ENCODE results near the gene NLRC5.
"Not testable (repeated sequence)": the region's sequence is repeated elsewhere in the genome, so short reads cannot be mapped to it uniquely, and the experiment has no call there.

Gene NLRC5

GRCh38 chr16:57071831-57072582, 82.7 kb downstream of the NLRC5 start:
- peak; percentile 25 for DNase-seq (ENCODE audit: low spot score)

DNA sequence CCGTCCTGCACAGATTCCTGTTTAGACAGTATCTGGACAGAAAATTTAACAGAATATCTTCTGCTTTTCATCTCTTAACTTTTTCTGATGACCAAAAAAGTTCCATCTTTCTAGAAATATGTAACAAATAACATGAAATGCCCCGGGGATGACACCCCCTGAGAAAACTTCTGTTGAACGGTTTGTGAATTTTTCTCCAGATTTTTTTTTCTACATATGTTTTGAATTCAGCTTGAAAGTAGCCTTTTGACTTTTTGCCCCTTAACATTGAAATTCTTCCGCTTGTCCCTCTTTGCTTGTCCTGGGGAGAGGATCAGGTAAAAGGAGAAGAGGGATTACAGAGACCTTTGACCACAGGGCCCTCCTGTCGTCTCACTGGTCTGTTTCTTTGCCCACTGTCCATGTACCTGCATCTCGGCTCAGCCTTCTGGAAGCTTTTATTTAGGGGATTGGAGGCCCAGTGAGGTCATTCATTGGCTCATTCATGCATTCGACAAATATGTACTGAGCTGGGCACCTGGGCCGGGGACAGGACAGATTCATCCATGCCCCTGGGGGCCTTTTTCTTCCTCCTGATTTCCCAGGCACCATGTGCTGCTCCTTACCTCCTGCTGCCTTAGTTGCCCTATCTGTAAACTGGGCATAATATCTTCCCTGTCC, 83.4 kb downstream of the NLRC5 start:
- DNase-seq (ENCODE audit: low spot score): no peak

DNA sequence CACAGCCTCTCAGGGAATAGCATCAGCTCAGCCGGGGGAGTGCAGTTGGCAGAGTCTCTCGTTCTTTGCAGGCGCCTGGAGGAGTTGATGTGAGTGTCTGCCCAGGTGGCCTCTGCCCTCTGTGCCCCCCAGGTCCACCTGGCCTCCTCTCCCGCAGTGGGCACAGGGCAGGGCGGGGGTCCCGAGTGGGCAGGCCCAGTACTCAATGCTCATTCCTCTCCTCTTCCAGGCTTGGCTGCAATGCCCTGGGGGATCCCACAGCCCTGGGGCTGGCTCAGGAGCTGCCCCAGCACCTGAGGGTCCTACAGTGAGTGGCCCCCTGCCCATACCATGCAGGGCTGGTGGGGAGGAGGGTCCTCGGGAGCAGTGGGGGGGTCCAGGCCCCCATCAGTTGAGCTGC, 88.4 kb downstream of the NLRC5 start:
- DNase-seq (ENCODE audit: low spot score): no peak

DNA sequence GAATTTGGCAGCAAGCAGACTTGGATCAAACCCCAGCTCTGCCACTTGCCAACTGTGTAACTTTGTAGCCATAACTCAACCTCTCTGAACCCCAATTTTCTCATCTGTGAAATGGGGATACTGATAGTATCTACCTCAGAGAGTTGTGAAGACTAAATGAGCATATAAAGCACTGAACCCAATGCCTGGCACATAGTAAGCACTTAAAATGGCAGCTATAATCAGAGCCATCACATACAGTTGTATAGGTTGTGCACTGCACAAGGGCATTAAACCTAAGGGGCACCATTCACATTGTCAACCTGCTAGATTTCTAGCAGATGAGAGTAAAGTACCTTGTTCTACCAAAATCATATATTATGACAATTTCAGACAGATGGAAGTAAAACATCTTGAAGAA, 92.4 kb downstream of the NLRC5 start:
- DNase-seq (ENCODE audit: low spot score): no peak

DNA sequence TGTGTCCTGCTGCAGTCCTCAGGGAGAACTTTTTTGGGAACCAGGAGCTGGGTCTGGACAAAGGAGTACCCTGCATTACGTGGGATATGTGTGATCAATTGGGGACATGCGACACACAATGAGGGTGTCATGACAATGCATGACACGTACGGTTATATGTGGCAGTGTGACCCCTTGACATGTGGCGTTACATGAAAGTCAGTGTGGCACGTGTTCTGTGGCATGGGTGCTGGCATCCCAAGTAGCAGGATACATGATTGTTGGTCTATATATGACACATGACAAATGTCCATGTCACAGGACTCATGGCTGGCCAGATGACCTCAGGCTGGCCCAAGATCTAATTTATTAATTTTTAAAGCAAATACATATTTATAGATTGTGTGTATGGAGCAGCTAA, 93.3 kb downstream of the NLRC5 start:
- DNase-seq (ENCODE audit: low spot score): no peak

DNA sequence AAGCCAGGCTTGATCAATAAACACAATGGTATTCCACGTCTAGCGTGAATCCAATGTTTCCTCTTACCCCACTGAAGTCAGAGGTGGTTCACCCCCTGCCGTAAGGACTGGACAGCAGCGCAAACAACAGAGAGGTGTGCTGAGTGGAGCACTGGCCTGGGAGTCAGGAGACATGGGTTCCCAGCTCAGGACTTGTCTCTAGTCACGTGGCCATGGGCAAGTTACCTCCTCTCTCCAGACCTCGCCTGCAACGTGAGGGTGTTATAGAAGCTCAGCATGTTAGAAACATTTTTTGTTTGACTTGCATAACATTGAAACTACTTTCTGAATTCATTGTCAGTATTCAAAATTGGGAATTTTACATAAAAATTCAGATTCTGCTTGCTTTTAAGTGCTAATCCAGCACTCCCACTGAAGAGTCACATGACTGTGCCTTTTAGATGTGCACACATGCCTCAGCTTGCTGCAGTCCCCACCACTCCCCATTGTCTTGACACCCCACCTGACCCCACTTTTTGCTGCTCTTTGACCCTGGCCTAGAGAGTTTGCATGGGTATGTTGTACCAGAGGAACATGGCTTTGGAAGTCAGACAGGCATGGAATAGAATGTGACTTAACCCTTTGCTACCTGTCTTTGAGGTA, 94.2 kb downstream of the NLRC5 start:
- no peak for DNase-seq (ENCODE audit: low spot score)

DNA sequence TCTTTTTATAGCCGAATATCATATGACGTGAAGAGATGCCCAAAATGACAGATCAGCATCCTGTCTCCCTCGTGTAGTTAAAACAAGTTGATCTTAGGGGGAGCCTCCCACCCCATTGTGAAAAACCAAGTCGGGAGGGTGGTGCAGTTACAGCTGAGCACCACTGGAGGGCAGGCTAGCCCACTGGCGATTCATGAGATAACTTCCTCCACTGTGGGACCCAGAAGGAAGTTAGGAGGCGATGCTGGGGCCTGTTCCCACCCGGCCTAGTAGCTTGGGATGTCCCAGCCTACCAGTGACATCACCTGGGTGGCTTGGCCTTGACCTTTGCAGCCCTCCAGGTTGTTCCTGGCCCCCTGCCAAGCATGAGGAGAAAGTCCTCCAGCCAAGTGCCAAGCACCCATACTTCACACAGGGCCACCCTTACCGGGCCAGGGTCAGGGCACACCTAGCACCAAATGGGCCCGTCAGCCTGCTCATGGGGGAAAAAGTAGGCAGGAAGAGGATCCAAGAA, 95.0 kb downstream of the NLRC5 start:
- peak; percentile 86 for DNase-seq (ENCODE audit: low spot score)

- DNase-seq (ENCODE audit: low spot score): no peak
Observed at GRCh38 chr16:57084996-57085395, 95.6 kb downstream of the NLRC5 start.

DNA sequence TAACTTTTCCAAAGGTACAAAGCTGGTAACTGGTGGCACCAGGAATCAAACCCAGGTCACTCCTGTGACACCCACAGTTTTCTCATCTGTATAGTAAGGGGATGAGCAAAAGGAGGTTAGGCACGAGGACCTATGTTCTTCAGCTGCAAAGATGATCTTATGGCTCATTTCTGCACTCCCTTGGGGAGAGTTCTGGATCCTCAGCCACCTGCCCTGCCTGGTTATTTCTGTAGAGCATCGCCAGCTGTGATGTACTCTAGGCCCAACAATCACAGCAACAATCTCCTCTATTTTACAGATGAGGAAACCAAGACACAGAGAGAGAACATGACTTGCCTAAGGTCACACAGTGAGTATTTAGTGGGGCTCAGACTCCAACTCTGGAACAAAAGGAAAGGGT, 97.6 kb downstream of the NLRC5 start:
- no peak for DNase-seq (ENCODE audit: low spot score)

DNA sequence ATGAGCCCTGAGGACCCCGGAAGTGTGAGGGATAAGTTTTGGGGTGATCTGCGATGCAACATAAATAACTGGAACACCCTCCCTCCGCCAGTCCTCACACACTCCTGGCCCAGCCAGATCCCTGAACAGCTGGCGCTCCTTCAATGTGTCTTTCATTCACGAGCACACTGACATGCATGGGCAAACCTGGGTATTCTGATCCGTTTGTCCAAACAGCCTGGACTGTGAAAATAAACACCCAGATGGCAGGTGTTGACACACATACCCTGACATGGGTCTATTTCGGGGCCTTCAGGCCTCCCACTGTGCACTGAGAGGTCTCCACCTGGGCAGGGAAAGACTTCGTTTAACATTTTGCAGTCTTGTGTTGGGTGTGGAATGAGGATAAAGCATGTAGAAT, 100.0 kb downstream of the NLRC5 start:
- DNase-seq (ENCODE audit: low spot score): no peak

- peak; percentile 68 for DNase-seq (ENCODE audit: low spot score)
Observed at GRCh38 chr16:57091200-57091974, 102.0 kb downstream of the NLRC5 start.

GRCh38 chr16:57091975-57092785, 102.8 kb downstream of the NLRC5 start, which contains the start of gene CPNE2:
Gene CPNE2 (plus strand): TSS chr16:57092583. CDS start chr16:57110743, 18,160 bp downstream.
- peak; percentile 82 for DNase-seq (ENCODE audit: low spot score)

DNA sequence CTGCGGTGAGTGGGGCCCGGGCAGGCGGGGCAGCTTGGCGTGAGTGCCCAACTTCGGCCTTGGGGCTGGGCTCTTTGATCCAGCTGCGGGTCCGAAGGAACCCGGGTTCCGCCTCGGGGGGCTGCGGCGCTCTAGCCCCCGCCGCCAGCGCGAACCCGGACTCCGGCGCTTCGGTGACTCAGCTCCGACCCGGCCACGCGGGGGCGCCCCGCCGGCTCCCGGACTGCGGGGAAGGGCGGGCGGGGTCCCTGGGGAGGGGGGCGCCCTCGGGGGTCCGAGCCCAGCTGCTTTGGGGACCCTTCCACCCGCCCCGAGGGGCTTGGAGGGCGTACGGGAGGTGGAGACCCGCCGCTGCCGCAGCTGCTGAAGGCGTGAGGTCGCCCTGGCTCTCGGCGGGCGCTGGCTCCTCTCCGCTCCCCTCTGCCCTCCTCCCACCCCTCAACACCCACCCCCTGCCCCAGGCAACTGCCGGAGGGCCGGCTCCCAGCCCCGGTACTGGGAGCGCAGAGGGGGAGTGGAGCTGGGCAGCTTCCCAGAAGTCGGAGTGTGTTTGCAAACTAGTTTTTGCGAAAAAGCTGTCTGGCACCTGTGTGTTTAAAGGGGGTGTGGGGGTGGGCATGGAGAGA, 103.5 kb downstream of the NLRC5 start:
- peak; percentile 74 for DNase-seq (ENCODE audit: low spot score)

DNA sequence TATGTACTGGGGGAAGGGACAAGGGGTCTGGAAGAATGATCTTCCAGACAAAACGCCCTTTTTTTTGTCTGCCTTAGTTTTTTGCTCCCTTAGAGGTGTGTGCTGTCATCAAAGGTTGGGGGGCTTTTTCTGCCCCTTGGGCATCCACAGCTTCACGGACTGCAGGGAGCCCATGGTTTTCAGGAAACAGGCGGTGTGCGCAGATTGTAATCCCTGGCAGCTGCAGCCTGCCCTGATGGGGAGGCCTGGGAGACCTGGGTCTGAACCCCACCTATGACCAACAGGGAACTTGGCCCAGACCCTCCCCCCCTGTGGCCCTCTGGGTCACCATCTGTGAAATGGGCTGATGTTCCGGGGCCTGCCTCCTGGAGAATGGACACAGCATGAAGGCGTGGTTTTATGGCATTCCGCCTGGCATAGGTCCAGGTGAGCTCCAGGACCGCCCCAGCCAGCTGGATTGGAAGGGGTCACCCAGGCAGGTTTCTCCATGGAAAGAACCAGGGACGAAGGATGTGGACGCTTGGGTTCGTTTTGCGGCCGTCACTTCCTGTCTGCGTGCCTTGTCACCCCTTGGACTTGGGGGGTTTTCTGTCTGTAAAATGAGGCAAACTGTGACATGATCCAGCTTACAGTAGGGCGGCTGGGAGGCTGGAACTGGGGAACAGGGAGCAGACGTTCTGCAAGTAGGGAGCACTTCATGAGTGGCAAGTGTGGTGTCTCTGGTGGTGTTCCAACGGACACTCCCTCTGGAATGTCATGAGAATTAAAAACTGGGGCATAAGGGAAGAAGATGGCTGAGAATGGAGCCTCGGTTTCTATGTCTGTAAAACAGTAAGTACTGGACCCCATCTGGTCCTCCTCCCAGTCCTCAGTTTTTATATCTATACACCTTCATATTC, 104.6 kb downstream of the NLRC5 start:
- no peak for DNase-seq (ENCODE audit: low spot score)

DNA sequence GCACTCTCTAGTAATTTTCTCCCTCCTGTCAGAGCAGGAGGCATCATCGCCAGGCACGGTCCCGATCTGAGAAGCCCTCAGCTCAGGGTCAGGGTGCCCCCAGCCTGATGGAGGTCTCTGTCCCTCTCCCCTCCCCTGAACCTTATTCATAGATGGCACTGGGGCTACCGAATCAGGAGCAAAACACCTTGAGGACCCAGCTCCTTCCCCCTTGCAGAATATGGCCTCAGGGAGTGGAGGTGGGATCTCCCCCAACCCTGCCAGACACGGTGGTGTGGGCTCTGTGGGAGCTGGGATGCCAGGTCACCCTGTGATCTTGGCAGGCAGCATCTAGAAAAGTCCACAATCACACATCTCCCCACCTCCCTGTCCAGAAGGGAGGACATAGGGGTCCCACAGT, 105.6 kb downstream of the NLRC5 start:
- DNase-seq (ENCODE audit: low spot score): no peak

DNA sequence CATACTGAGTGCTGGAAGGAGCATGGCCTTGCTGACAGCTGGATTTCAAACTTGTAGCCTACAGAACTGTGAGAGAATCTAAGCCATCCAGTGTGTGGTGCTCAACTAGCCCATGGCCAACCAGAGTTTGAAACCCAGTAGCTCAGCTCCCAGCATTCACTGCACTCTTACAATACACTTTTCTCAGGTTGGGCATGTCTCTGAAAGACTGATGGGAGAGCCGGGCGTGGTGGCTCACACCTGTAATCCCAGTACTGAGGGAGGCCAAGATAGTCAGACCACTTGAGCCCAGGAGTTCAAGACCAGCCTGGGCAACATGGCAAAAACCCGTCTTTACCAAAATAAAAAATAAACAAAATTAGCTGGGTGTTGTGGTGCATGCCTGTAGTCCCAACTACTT, 106.8 kb downstream of the NLRC5 start:
- DNase-seq (ENCODE audit: low spot score): no peak

GRCh38 chr16:57096793-57097192, 107.4 kb downstream of the NLRC5 start:
- DNase-seq (ENCODE audit: low spot score): no peak

DNA sequence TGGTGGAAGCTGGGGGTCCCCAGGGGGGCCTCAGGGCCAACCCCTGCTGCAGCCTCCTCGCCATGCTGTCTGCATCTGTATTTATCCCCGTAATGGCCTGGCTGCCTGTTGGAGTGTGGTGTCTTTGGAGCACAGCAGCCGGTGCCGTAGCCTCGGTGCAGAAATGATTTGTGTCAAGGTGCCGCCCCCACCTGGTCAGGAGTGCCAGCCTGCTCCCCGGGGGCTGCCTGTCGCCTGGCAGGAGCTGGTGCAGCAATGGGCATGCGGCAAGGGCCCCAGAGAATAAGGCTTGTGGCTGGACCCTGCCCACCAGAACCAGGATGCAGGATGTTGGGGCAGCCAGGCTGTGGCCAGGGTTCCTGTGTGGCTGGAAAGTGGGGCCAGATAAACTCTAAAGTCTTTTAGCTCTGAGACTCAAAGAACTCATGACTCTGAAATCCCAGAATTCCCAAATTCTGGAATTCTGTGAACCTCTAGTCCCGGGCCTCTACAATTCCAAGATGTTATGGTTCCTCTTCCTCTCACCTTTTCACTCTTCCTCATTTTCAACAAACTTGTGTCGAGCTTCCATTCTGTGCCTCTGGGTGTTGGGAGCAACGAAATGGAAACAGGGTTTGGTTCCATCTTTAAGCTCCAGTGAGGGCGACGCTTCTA, 109.0 kb downstream of the NLRC5 start:
- no peak for DNase-seq (ENCODE audit: low spot score)

DNA sequence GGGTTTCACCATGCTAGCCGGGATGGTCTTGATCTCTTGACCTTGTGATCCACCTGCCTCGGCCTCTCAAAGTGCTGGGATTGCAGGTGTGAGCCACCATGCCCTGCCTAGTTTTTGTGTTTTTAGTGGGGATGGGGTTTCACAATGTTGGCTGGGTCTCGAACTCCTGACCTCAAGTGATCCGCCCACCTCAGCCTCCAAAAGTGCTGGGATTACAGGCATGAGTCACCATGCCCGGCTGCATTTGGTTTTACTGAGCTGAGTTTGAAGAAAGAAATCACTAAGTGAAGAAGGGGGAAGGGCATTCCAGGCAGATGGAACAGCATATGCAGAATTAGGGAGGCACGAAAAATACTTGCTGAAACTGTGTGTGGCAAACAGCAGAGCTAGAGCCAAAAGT, 110.6 kb downstream of the NLRC5 start:
- not testable (repeated sequence) for DNase-seq (ENCODE audit: low spot score)
